ENCODE results near the gene ROBO1.
"Not testable (repeated sequence)": the region's sequence is repeated elsewhere in the genome, so short reads cannot be mapped to it uniquely, and the experiment has no call there.

Gene ROBO1

GRCh38 chr3:79217096-79217495, 550.7 kb downstream of the ROBO1 start:
- DNase-seq, result no peak

- DNase-seq, result no peak
Measured at GRCh38 chr3:79215286-79215685, 552.5 kb downstream of the ROBO1 start.

- DNase-seq, result no peak
Measured at GRCh38 chr3:79211586-79212359, 556.0 kb downstream of the ROBO1 start.

GRCh38 chr3:79204351-79204750, 563.4 kb downstream of the ROBO1 start:
- DNase-seq, result no peak

- DNase-seq, result no peak
Measured at GRCh38 chr3:79203144-79203519, 564.7 kb downstream of the ROBO1 start.

GRCh38 chr3:79202471-79203143, 565.2 kb downstream of the ROBO1 start:
- DNase-seq, result no peak

GRCh38 chr3:79200456-79200855, 567.3 kb downstream of the ROBO1 start:
- DNase-seq, result no peak

- DNase-seq, result no peak
Measured at GRCh38 chr3:79199966-79200365, 567.8 kb downstream of the ROBO1 start.

GRCh38 chr3:79187426-79187825, 580.4 kb downstream of the ROBO1 start:
- no peak for DNase-seq

GRCh38 chr3:79184251-79184650, 583.5 kb downstream of the ROBO1 start:
- no peak for DNase-seq

- DNase-seq, result no peak
Measured at GRCh38 chr3:79183496-79183895, 584.3 kb downstream of the ROBO1 start.

GRCh38 chr3:79178471-79179180, 589.2 kb downstream of the ROBO1 start:
- no peak for DNase-seq

- no peak for DNase-seq
Measured at GRCh38 chr3:79175870-79176269, 591.9 kb downstream of the ROBO1 start.

- DNase-seq, result not testable (repeated sequence)
Measured at GRCh38 chr3:79173259-79173658, 594.5 kb downstream of the ROBO1 start.

- DNase-seq, result no peak
Measured at GRCh38 chr3:79172241-79172640, 595.6 kb downstream of the ROBO1 start.

- no peak for DNase-seq
Measured at GRCh38 chr3:79170021-79170420, 597.8 kb downstream of the ROBO1 start.

- DNase-seq, result peak; percentile 4
Measured at GRCh38 chr3:79167651-79168416, 600.0 kb downstream of the ROBO1 start.

- no peak for DNase-seq
Measured at GRCh38 chr3:79162653-79163052, 605.1 kb downstream of the ROBO1 start.

- DNase-seq, result no peak
Measured at GRCh38 chr3:79161941-79162340, 605.9 kb downstream of the ROBO1 start.

GRCh38 chr3:79160421-79160820, 607.4 kb downstream of the ROBO1 start:
- no peak for DNase-seq

- DNase-seq, result no peak
Measured at GRCh38 chr3:79159736-79160135, 608.1 kb downstream of the ROBO1 start.

- no peak for DNase-seq
Measured at GRCh38 chr3:79157191-79157590, 610.6 kb downstream of the ROBO1 start.

- DNase-seq, result no peak
Measured at GRCh38 chr3:79154865-79155264, 612.9 kb downstream of the ROBO1 start.
